Testis (tissue), 2 donors: ENCODE data around the gene MAGI2.

Experiments used
- CTCF ChIP-seq, 3 experiments: fragments of 450-650 bp in 2 of 3; fragments of 200-600 bp in 1 of 3; sonication (generic) in 1 of 3; IDR thresholded peaks; one replicate each; pipeline ENCODE4 v1.5.1; 2016 to 2019; ENCODE audit warnings: antibody characterized with exemption in 3 of 3, mild to moderate bottlenecking in 2 of 3, moderate library complexity in 1 of 3
- POLR2A ChIP-seq: fragments of 450-650 bp; IDR thresholded peaks from one replicate; pipeline ENCODE4 v1.6.1; 2017; ENCODE audit warnings: antibody characterized with exemption, mild to moderate bottlenecking, moderate library complexity

- TF ChIP-seq CTCF (IDR thresholded peaks at IDR 0.05) (no peak), POLR2A (no peak)
Observed at GRCh38 chr7:78448911-78449310, 1004.6 kb downstream of the MAGI2 start.
